ENCODE data around the gene TNXB.
"Not testable (repeated sequence)": the region's sequence is repeated elsewhere in the genome, so short reads cannot be mapped to it uniquely, and the experiment has no call there.

The TNXB gene

GRCh38 chr6:32007086-32007485, 102.1 kb downstream of the TNXB start:
- in situ Hi-C loops (cut with MboI; ENCODE audit: low sequenced_read_pairs): not testable (repeated sequence)

GRCh38 chr6:32005991-32006529, 103.1 kb downstream of the TNXB start:
- in situ Hi-C loops (cut with MboI; ENCODE audit: low sequenced_read_pairs): not testable (repeated sequence)

GRCh38 chr6:32005538-32005880, 103.6 kb downstream of the TNXB start:
- in situ Hi-C loops (cut with MboI; ENCODE audit: low sequenced_read_pairs): not testable (repeated sequence)

- in situ Hi-C loops (cut with MboI; ENCODE audit: low sequenced_read_pairs): not testable (repeated sequence)
Measured at GRCh38 chr6:32004864-32005537, 104.1 kb downstream of the TNXB start.

DNA sequence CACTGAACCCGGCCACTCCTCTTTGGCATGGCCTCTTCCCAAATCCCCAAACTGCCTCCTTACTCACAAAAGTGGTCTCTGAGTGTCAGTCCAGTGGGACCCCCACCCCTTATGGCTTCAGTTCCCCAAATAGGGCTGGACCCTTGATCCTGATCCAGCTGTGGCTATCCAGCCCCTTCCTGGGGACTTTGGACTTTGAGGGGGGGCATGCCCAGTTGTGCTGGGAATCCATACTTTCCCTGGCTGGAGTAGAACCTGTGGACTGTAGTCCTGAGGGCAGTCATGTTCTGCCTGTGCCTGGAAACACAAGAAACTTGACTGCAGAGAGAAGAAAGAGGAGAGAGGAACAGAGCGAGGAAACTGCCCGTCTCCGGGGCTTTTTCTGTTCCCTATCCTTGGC, 104.7 kb downstream of the TNXB start:
- in situ Hi-C loops (cut with MboI; ENCODE audit: low sequenced_read_pairs): not testable (repeated sequence)

DNA sequence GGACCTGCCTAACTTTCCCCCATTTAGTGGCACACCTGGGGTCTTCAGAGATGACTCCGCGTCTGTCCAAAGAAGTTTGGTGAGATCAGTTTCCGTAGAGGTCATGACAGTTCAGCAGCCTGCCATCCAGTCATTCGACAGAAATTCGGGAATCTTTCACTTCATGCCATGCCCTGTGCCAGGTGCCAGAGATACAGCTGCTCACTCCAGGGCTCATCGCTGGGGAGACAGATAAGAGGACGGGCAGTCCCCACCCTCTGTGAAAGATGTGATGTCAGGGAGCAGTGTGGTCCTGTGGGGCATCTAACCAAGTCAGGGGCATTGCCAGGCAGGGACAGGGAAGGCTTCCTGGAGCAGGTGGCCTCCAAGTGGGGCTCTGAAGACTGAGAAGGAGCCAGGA, 105.8 kb downstream of the TNXB start:
- in situ Hi-C loops (cut with MboI; ENCODE audit: low sequenced_read_pairs): not testable (repeated sequence)

GRCh38 chr6:32002546-32003268, 106.4 kb downstream of the TNXB start:
- in situ Hi-C loops (cut with MboI; ENCODE audit: low sequenced_read_pairs): not testable (repeated sequence)

- in situ Hi-C loops (cut with MboI; ENCODE audit: low sequenced_read_pairs): not testable (repeated sequence)
Measured at GRCh38 chr6:31996385-31996784, 112.8 kb downstream of the TNXB start.

DNA sequence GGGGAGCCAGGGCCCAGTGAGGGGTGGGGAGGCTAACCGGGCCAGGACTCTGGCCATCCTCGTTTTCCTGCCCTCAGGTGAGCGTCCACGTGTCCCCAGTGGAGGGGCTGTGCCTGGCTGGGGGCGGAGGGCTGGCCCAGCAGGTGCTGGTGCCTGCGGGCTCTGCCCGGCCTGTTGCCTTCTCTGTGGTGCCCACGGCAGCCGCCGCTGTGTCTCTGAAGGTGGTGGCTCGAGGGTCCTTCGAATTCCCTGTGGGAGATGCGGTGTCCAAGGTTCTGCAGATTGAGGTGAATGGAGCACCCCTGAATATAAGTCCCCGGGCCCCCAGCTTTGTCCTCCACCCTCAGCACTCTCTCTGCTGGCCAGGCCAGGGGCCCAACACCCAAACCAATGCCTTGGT, 114.7 kb downstream of the TNXB start:
- in situ Hi-C loops (cut with MboI; ENCODE audit: low sequenced_read_pairs): not testable (repeated sequence)

All from HL-60/S4 (cell line).